ENCODE measurements around the gene NEIL3. TPM values are rescaled to one million over a fixed set of nuclear protein-coding genes. Genes with fewer than 3 reads are reported as not detected.

NEIL3 gene
- total and polyA plus RNA-seq, 11 donors, result 0.04 to 1.7 (median 0.19) TPM; not detected in 6

DNA sequence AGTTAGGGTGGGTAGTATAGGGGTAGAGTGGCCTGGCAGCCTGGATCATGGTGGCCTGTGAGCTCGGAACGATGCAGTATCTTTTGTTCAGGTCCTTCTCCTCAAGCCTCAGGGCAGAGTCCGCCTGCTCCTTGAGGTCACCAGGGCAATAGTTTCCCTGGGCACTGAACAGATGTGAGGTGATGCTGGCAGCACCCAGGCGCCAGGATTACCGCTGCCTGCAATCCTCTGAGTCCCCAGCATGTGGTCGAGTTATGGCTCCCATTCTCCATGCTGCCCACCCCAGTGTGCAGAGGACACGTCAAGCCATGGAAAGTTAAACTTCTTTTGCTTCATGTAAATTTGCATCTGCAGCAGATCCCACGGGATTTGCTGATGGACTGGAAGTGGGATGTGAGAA, 38.7 kb downstream of the NEIL3 start:
- WGBS, 4 donors, result 93 to 96% (median 96%) methylated on average over 8 of the region's 8 CpGs
- Histone ChIP-seq H3K4me1 (no peaks in the 10 kb centered on the region), H3K27ac (no peak overlapping the region), H3K36me3 (no peaks in the 10 kb centered on the region), H3K27me3 (no peaks in the 10 kb centered on the region), H3K9me3 (no peaks in the 10 kb centered on the region), H3K4me3 (no peak overlapping the region)
- intact Hi-C loops (cut with DNase I), result no loop called here
- ATAC-seq, result no peak
- no peak for DNase-seq
- no peak for TF ChIP-seq POLR2A (IDR thresholded peaks at IDR 0.05)
- TF ChIP-seq, protein P1, sequence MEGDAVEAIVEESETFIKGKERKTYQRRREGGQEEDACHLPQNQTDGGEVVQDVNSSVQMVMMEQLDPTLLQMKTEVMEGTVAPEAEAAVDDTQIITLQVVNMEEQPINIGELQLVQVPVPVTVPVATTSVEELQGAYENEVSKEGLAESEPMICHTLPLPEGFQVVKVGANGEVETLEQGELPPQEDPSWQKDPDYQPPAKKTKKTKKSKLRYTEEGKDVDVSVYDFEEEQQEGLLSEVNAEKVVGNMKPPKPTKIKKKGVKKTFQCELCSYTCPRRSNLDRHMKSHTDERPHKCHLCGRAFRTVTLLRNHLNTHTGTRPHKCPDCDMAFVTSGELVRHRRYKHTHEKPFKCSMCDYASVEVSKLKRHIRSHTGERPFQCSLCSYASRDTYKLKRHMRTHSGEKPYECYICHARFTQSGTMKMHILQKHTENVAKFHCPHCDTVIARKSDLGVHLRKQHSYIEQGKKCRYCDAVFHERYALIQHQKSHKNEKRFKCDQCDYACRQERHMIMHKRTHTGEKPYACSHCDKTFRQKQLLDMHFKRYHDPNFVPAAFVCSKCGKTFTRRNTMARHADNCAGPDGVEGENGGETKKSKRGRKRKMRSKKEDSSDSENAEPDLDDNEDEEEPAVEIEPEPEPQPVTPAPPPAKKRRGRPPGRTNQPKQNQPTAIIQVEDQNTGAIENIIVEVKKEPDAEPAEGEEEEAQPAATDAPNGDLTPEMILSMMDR (IDR thresholded peaks at IDR 0.05), result no peak

DNA sequence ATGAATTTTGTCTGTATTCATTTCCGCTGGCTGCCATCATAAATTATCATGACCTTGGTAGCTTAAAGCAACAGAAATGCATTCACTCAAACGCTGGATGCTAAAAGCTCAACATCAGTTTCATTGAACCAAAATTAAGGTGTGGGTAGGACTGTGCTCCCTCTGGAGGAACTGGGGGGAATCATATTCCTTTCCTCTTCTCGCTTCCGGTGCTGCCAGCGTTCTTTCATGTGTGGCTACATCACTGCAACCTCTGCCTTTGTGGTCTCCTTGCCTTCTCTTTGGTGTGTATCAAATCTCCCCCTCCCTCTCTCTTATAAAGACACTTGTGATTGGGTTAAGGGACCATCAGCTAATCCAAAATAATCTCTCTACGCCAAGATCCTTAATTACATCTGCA, 39.5 kb downstream of the NEIL3 start:
- no peak overlapping the region for H3K4me3 ChIP-seq
- H3K27me3 ChIP-seq, result no peaks in the 10 kb centered on the region
- no peak overlapping the region for H3K27ac ChIP-seq
- intact Hi-C loops (cut with DNase I), result no loop called here
- H3K36me3 ChIP-seq, result no peaks in the 10 kb centered on the region
- 94 to 96% (median 95%) methylated on average over 6 of the region's 6 CpGs for WGBS, 4 donors
- H3K4me1 ChIP-seq, result no peaks in the 10 kb centered on the region
- no peaks in the 10 kb centered on the region for H3K9me3 ChIP-seq
- ATAC-seq (no peak), DNase-seq (no peak)
- no peak for TF ChIP-seq POLR2A (IDR thresholded peaks at IDR 0.05)
- TF ChIP-seq, protein P1 (IDR thresholded peaks at IDR 0.05), result no peak

DNA sequence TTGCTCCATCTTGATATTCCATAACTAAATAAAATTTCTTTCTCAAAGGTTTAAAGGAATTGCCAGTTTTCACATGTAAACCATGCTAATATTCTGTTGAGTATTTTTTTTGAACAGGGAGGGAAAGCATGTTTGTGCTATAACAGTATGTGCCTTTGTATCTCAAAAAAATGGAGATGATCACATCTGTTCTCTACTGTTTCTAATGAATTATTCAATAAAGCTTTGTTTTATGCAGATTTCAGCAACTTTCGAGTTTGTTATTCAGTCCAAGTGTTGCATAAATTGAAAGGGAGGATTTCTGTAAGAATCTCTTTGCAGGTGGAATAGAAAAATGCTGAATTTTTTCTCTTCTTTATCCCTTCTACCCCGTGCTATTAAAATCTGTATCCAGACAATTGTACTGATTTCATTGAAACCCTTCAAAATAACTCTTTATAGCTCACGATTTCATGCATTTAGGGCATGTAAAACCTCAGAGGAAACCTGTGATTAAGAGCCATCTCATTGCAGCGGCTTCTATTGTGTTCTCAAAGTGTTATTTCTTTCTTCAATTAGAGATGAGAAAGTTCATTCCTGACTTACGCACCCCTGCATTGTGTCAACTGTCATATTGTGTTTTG, 42.1 kb downstream of the NEIL3 start:
- Histone ChIP-seq H3K9me3 (no peaks in the 10 kb centered on the region), H3K27ac (no peak overlapping the region), H3K36me3 (no peaks in the 10 kb centered on the region), H3K4me3 (no peak overlapping the region), H3K27me3 (no peaks in the 10 kb centered on the region), H3K4me1 (no peaks in the 10 kb centered on the region)
- 89 to 95% (median 92%) methylated on average over 5 of the region's 5 CpGs for WGBS, 4 donors
- intact Hi-C loops (cut with DNase I), result no loop called here
- DNase-seq (no peak), ATAC-seq (no peak)
- TF ChIP-seq POLR2A (IDR thresholded peaks at IDR 0.05), result no peak
- TF ChIP-seq, protein P1 (IDR thresholded peaks at IDR 0.05), result no peak

DNA sequence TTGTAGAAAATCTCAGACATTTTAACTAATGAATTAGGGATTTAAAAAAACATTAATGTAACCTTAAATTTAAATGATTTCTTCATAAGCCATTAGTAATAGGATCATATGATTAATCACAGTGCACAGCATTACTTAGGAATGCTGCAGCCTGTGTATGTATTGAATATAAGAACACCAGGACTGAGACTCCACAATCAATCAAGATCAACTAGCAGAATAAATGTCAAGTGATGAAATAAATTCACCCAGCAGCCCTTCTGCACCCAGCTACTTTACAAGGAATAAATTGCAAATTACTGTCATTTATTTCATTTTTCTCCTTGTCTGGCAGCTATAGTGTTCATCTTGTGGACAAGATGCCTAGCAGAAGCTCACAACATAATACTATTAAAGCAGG, 46.5 kb downstream of the NEIL3 start:
- Histone ChIP-seq H3K9me3 (no peaks in the 10 kb centered on the region), H3K27ac (no peak overlapping the region), H3K4me3 (no peak overlapping the region), H3K4me1 (no peaks in the 10 kb centered on the region), H3K27me3 (no peaks in the 10 kb centered on the region), H3K36me3 (no peaks in the 10 kb centered on the region)
- ATAC-seq, result no peak
- intact Hi-C loops (cut with DNase I), result no loop called here
- no peak for DNase-seq
- TF ChIP-seq, protein P1 (IDR thresholded peaks at IDR 0.05), result no peak
- no peak for TF ChIP-seq POLR2A (IDR thresholded peaks at IDR 0.05)
